ENCODE data around the gene CSMD2. TPM values are rescaled to one million over a fixed set of nuclear protein-coding genes. Genes with fewer than 3 reads are reported as not detected.

Gene CSMD2
- total and polyA plus RNA-seq, 2 of the 8 experiments (the other 6 are each of a cell fraction or from before 2014, with no cell fraction given) = 7.0 to 14.7 TPM

DNA sequence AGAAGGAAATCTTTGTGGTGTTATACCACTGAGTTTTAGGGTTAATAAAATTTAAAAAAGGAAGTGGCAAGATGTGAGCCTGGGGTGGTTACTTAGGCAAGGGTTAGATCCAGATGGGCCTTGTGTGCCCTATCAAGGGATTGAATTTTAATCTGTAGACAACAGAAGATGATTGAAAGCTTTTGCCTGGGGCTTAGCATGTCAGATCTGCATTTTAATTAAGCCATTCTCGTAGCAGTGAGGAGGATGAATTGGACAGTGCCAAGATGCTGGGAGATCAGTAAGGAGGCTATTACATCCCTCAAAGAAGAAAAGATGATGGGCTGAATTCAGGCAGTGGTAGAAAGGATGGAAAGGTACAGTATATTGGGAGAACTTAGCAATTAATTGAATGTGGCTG, 258.9 kb downstream of the CSMD2 start (continued):
- TF ChIP-seq ATF2 (IDR thresholded peaks at IDR 0.05; ENCODE audit: low read length) = no peak
- TF ChIP-seq, protein P1, sequence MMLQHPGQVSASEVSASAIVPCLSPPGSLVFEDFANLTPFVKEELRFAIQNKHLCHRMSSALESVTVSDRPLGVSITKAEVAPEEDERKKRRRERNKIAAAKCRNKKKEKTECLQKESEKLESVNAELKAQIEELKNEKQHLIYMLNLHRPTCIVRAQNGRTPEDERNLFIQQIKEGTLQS (IDR thresholded peaks at IDR 0.05; ENCODE audit: insufficient read depth, low read depth, low read length) = no peak
- no peak for TF ChIP-seq CTBP2 (IDR thresholded peaks at IDR 0.05; ENCODE audit: borderline replicate concordance, insufficient read depth, insufficient read length, low read length)
- TF ChIP-seq GTF2F1 (IDR thresholded peaks at IDR 0.05; ENCODE audit: borderline replicate concordance, low read depth, low read length) = no peak
- no peak for TF ChIP-seq HDAC2 (IDR thresholded peaks at IDR 0.05; ENCODE audit: borderline replicate concordance in 1 of 2, low read depth in 2 of 2, low read length in 2 of 2)
